NCI-H2107 treated with DMSO at 0.1 percent for 48 hours (cell line): ENCODE measurements around the gene GFRA1.

Experiments used
- DNase-seq: peaks from one replicate; lab custom pipeline; 2025; ENCODE audit not compliant: unreplicated experiment; lab: John Stamatoyannopoulos, UW

The GFRA1 gene

GRCh38 chr10:116132780-116133399 lies 140.1 kb downstream of the GFRA1 start:
- no peak for DNase-seq

DNA sequence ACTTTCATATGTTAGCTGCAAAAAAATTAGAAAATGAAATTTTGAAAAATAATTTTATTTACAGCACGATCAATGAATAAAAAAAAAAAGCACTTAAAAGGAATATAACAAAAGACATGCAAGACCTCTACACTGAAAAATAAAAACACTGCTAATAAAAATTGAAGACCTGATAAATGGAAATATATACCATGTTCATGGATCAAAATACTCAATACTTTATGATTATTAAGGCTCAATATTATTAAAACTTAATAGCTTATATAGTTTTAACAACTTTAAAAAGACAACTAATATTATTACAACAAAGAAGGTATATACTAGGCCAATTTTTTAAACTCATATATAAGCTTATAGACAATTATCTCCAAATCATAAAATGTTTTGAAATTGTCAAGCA lies 143.0 kb downstream of the GFRA1 start:
- DNase-seq = no peak

DNA sequence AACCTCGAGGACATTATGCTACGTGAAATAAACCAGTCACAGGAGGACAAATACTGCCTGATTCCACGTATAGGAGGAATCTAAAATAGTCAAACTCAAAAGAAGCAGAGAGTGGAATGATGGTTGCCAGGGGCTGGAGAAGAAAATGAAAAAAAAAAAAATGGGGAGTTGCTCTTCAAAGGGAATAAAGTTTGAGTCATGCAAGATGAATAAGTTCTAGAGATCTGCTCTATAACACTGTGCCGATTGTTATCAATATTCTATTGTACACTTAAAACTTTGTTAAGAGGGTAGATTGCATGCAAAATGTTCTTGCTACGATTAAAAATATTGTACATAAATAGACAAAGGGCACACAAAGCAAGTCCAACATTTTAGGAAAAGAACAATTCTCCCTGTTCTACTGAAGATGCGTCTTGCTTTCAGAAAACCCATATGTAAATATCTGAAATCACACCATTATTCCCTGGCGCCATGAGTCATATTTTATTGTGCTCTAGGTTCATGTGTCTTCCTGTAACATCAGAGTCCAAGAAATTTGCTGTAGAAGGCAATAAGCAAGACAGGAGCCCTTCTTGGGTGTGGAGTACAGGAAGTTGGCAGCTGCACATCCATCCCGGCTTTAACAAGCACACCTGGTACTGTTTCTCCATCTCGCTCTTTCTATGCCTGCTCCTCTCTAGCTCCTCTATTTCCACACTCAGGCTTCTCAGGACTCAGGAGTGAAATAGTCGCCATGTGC lies 145.9 kb downstream of the GFRA1 start:
- DNase-seq = no peak

DNA sequence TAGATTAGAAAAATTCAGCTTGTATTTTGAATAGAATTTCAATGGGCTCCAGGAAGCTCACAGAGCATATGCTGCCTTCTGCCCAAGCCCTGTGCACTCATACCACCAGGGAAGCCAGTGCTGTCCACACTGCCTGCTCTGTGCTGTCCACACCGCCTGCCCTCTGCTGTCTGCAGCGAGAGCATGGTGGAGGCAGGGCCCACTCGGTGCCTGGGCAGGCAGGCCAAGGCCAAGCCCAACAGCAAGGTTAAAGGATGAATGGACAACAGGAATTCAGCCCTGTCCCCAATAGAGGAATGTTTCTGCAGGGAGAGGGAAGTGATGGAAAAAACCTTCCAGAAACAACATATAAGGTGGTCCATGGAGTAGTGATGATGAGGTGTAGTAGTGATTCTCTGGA lies 146.8 kb downstream of the GFRA1 start:
- DNase-seq = no peak

- DNase-seq = no peak
These were observed 147.8 kb downstream of the GFRA1 start for GRCh38 chr10:116125180-116125579.

- DNase-seq = no peak
These were observed 148.2 kb downstream of the GFRA1 start for GRCh38 chr10:116124777-116125176.

- DNase-seq = no peak
These were observed 150.3 kb downstream of the GFRA1 start for GRCh38 chr10:116122664-116123063.

DNA sequence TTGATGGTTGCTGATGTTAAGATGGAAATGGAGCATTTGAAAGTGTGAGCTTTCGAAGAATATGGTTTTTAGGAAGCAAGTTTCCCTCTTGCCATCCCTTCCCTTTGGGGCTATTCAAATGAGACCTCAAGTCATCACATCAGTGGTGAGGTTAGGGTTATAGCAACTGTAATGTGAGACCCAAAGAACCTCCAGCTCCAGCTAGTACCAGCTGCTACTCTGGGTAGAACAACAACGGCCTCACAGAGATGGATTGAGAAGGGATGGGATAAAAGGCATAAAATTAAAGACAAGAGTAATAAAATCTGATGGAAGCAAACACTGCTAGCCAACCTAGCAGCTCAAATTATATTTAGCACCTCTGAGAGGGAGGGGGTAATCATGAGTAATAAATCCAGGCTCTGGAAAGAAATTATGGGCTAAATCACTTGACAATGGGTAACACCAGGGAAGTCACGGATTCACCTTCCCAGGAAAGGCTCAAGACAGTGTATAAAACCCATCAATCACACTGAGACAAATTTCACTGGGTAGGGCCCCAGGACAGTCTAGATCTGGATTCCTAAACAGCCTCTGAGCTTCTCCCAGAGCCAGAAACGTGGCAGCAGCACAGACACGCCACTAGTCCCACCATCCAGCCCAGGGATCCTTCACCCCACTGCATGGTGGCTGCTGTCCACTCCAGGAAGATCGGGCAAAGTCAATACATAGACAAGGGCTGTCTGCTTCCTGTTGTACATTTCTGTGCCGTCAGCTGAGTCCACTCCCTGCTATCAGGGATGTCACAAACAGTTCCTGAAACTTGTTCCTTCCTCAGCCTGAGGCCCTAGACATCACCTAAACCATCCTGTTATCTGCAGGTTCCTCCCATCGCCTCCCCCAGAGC lies 151.1 kb downstream of the GFRA1 start:
- no peak for DNase-seq

GRCh38 chr10:116120688-116121455 lies 152.1 kb downstream of the GFRA1 start:
- DNase-seq = no peak

GRCh38 chr10:116118847-116119246 lies 154.2 kb downstream of the GFRA1 start:
- no peak for DNase-seq

- no peak for DNase-seq
These were observed 157.2 kb downstream of the GFRA1 start for GRCh38 chr10:116115797-116116196.

DNA sequence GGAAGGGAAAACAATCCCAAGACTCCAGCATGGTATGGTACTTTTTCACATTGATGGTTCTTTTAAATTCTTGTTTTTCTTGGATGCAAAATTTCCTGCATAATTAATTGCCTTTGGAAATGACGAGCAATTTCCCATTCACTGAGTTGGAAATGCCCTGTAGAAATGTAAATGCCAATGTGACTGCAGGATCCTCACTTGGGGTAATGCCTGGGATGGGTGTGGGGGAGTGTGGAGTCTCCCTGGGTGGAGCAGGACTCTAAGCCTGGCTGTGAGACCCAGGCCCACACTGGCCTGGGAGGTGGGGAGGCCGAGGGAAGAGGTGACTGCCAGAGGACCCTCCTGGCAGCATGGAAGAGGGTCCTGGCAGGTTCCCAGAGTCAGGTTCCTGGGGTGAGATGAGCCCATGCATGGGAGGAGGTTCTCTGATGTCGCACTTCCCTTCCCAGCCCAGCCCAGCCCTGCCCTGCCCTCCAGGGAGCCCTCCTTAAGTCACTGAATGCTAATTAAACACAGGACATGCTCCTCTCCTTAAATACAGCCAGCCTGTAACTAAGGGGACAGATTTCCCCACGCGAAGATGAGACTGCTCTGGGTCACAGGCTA lies 157.9 kb downstream of the GFRA1 start:
- no peak for DNase-seq

GRCh38 chr10:116113721-116114501 lies 159.1 kb downstream of the GFRA1 start:
- DNase-seq = no peak

DNA sequence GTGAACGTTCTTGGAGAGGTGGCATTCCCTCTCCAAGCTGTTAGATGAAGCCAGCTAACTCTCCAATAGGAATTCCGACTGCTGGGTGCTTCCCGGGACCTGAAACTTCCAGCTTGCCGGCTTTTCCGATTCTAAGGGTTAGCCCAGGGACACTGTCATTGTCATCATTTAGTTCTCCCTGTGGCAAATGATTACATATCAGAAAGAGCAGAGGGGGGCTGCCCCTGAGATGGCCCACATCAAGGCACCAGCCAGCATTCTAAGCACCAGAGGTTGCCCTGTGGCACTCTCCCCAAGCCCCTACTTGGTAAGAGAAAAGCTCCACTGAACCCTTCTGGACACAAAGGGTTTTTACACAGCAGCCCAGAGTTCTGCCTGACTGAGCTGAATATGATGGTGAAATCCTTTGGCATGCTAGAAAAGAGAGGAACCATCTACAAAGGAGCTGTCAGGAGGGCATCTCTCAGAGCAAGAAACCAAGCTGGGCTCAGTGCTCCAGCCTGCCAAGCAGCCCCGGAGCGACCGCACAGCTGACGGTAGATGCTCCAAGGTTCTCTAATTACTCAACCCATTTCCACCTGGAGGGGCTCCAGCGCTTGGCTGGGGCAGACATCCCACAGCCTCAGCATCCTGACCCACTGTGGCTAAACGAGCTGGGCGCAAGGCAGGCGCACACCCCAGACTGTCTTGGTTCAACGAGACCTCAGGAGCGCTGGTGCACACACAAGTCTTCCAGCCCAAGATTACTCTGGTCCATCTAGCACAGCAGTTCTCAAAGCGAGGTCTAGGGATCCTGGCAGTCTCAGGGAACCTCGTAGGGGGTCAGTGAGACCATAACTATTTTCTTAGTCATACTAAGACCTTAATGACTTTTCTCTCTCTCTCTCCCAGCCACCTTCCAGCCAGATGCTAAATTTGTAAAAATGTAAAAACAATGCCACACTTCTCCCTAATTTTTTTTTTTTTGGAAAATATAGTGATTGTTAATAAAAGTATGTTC lies 160.5 kb downstream of the GFRA1 start:
- DNase-seq = no peak

DNA sequence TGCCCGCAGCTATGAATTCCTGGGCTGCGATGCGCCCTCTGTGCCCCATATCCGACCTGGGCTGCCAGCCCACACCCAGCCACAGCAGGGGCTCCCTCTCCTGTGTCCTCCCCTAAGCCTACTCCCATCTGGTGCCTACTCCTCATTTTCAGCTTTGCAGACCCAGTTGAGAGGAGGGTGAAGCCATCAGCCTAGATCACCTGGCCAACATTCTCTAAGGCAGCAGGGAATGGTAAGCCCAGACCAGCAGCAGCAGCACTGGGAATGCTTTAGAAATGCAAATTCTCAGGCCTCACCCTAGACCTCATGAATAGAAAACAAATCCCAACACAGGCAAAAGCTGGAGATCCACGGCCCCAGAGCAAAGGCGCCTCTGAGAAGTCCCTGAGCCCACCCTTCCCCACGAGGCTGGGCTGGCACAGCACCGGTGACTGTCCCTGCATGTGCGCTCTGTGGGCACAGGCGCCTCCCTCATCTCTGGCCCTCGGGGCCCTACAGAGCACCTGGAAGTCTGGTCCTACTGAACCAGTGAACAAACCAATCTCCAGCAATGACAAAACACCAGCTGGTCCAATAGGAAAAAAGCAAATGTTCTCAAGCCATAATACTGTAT lies 161.4 kb downstream of the GFRA1 start:
- DNase-seq = no peak

DNA sequence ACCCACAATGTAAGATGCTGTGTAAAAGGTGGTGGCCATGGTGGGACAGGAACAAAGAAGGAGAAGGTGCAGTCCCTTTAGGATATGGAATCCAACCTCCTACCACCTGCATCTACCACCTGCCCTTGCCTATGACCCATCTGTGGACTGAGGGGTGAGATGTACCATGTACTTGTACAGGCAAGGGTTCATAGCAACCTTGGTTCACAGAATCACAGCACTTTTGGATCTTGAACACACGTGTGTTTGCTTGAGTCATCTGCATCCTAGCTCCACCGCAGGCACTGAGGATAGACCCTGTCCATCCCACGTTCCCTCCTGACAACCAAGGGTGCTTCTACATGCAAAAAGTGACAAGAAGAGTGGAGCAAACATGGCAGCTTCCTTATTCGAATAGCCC lies 162.3 kb downstream of the GFRA1 start:
- no peak for DNase-seq

DNA sequence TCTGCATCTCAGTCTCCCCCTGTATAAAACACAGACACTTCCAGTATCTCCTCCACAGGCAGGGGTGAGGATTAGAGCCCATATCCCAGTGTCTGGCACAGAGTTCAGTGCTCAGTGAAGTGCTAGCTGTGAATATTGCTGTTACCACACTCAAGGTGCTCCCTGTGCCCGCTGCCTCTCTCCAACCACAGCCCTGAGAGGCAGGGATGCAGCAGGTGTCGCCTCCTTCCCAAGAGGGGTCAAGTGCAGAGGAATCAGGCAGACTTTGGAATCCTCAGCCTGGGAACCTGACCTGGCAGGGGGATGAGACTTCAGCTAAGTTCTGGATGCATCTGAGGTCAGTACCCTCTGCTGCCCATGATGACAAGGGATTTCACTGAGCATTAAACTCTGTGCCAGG lies 163.1 kb downstream of the GFRA1 start:
- DNase-seq = no peak

GRCh38 chr10:116109481-116109880 lies 163.5 kb downstream of the GFRA1 start:
- DNase-seq = no peak
